ENCODE results near the gene MYZAP.

MYZAP gene

DNA sequence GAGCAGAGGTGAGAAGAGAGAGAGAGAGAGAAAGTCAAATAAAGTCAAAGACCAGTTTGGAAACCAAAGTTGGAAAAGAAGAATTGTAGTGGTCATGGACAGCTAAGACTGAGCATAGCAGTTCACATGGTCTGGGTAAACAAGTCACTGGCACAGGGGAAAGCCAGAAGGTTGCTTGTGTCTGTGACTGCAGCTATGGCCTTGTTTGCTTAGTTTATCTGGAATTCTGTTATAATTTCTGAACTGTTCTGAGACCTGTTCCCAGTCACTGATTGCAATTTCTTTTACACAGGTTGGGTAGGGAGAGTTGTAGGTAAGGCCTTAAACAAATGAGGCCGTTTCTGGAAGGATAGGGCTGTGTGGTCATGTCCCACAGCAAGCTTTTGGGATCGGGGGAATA, 43.4 kb upstream of the MYZAP start:
- H3K4me1 ChIP-seq: no peaks in the 10 kb centered on the region
- DNase-seq: no peak
- no peaks in the 10 kb centered on the region for H3K36me3 ChIP-seq
- H3K9me3 ChIP-seq: no peaks in the 10 kb centered on the region
- no peak overlapping the region for H3K4me3 ChIP-seq (ENCODE audit: low read depth, low read length)
- TF ChIP-seq, protein P1, sequence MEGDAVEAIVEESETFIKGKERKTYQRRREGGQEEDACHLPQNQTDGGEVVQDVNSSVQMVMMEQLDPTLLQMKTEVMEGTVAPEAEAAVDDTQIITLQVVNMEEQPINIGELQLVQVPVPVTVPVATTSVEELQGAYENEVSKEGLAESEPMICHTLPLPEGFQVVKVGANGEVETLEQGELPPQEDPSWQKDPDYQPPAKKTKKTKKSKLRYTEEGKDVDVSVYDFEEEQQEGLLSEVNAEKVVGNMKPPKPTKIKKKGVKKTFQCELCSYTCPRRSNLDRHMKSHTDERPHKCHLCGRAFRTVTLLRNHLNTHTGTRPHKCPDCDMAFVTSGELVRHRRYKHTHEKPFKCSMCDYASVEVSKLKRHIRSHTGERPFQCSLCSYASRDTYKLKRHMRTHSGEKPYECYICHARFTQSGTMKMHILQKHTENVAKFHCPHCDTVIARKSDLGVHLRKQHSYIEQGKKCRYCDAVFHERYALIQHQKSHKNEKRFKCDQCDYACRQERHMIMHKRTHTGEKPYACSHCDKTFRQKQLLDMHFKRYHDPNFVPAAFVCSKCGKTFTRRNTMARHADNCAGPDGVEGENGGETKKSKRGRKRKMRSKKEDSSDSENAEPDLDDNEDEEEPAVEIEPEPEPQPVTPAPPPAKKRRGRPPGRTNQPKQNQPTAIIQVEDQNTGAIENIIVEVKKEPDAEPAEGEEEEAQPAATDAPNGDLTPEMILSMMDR (IDR thresholded peaks at IDR 0.05; ENCODE audit: low read depth, low read length): no peak
- H3K27me3 ChIP-seq: no peaks in the 10 kb centered on the region

DNA sequence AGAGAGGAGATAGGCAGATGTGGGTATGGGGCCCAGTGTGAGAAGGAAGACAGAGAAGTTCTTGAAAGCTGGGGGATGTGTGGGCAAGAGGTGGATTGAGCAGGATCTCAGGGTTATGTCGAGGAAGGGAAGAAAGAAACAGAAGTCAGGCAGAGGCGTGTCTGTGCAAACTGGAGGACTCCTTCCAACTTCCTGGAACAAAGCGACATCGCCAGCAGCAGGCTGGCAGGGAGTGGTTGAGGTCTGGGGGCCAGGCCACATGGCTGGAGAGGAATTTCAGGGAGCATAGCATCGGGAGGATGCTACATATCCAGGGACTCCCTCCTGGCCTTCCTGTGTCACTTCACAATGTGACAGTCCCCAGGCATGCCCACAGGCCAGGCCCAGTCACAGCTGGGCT, 42.9 kb upstream of the MYZAP start:
- no peaks in the 10 kb centered on the region for H3K4me1 ChIP-seq
- no peaks in the 10 kb centered on the region for H3K9me3 ChIP-seq
- TF ChIP-seq, protein P1 (IDR thresholded peaks at IDR 0.05; ENCODE audit: low read depth, low read length): no peak
- no peaks in the 10 kb centered on the region for H3K27me3 ChIP-seq
- no peak for DNase-seq
- H3K36me3 ChIP-seq: no peaks in the 10 kb centered on the region
- no peak overlapping the region for H3K4me3 ChIP-seq (ENCODE audit: low read depth, low read length)

DNA sequence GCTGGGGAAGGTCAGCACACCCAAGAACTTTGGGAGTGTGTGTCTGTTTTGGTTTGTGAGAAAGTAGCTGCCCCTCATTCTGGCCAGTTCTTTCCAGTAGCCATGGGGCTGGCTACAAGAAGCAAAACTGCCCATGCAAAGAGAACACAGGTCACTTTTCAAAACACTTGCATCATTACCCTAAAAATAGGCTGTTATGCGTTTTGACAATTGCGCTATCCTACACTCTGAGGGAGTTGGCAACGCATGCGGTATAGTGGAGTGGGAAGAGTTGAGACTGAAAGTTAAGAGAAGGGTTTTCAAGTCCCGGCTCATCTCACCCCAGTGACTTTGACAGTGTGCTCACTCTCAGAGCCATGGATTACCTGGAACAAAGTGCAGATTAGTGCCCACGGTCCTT, 41.8 kb upstream of the MYZAP start:
- no peaks in the 10 kb centered on the region for H3K36me3 ChIP-seq
- peaks cover 9% of the 10 kb centered on the region for H3K4me1 ChIP-seq
- H3K4me3 ChIP-seq (ENCODE audit: low read depth, low read length): no peak overlapping the region
- no peaks in the 10 kb centered on the region for H3K27me3 ChIP-seq
- TF ChIP-seq, protein P1 (IDR thresholded peaks at IDR 0.05; ENCODE audit: low read depth, low read length): no peak
- DNase-seq: no peak
- no peaks in the 10 kb centered on the region for H3K9me3 ChIP-seq

DNA sequence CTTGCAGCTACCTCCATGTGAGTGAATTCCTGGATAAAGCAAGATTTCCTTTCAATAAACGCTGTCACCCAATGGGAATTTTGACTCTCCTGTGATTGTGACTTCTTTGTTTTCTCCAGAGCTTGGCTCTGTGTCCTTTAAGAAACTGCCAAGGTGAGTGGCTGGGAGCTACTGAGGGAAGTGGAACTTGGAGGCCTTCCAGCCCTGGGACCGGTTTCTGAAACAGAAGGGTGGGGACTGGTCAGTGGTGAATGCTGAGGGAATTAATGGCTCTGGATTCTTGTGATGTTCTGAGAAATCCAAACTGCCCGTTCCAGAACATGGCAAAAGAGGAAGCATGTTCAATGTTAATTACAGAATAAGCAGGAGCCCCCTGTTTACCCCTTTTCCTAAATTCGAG, 41.1 kb upstream of the MYZAP start:
- DNase-seq: no peak
- peaks cover 14% of the 10 kb centered on the region for H3K4me1 ChIP-seq

DNA sequence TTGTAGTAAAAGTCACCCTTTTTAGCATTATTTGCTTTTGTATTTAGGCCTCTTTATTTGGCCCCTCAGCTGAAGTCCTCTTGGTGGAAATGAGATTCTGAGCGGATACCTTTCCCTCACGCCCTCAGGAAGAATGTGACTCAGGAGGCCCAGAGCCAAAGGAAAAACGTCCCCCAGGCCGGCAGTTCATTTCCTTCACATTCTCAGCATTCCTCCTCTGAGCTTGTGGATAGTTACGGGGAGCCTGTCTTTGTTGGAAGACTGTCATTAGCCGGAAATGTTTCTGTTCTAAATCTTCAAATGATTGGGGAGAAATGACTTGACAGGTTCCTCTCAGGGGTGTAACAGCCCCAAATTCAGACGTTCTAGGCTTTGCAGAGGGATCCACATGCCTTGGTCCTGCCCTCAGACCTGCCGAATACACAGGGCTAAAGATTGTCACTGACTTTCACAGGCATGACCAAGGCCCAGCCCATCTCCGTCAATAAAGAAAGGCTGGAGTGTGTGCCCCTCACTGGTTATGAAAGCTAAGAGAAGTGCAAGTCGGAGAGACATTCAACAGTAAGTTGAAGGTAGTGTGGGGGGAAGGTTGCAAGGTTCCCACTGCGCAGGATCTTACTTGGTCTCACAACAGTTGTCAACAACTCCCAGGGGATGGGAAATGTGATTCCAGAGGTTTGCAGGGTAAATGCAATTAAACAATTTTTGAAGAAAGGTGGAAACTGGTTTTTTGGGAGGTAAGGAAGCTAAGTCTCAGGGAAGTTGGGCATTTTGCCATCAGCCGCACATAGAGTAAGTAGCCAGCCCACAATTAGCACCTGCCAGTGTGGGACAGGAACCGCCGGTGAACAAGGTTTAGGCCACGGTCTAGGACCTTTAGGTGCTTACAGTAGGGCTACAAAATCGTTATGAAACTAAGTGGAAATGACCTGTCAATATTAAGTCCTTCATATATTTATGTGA, 39.7 kb upstream of the MYZAP start:
- H3K4me3 ChIP-seq (ENCODE audit: low read depth, low read length): no peak overlapping the region
- no peaks in the 10 kb centered on the region for H3K9me3 ChIP-seq
- H3K4me1 ChIP-seq: peaks cover 14% of the 10 kb centered on the region
- TF ChIP-seq, protein P1 (IDR thresholded peaks at IDR 0.05; ENCODE audit: low read depth, low read length): no peak
- DNase-seq: no peak
- no peaks in the 10 kb centered on the region for H3K27me3 ChIP-seq
- H3K36me3 ChIP-seq: no peaks in the 10 kb centered on the region

More for the DNA sequence above, 41.1 kb upstream of the MYZAP start:
- Histone ChIP-seq H3K9me3 (no peaks in the 10 kb centered on the region), H3K27me3 (no peaks in the 10 kb centered on the region), H3K36me3 (no peaks in the 10 kb centered on the region), H3K4me3 (ENCODE audit: low read depth, low read length) (no peak overlapping the region)
- TF ChIP-seq, protein P1 (IDR thresholded peaks at IDR 0.05; ENCODE audit: low read depth, low read length): no peak

DNA sequence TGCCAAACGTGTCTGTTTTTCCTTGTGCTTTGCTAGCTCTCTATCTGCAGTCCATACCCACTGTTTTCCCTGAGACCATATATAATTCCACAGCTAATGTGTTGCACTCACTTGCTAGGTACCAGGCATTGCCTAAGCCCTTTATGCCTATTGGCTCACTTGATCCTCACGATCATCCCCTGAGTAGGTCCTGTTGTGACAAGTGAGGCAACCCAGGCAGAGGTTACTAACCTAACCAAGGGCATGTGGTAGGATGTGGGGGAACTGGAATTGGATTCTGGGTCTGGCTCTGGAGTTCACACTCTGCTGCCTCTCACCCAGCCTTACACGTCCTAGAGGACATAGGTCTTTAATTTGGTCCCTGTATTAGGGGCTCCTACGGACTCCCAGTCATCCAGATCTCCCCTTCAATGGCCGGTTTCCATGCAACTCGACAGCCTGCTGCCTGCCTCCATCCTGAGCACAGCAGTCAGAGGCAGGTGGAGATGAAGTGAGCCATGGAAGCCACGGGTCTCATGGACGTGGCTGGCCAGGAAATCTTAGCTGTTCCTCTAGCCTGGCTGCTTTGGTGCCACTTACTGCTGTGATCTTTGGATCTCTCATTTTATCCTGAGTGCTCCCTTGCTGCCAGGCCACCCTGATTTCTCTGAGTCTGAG, 38.9 kb upstream of the MYZAP start:
- H3K9me3 ChIP-seq: no peaks in the 10 kb centered on the region
- DNase-seq: no peak
- TF ChIP-seq, protein P1 (IDR thresholded peaks at IDR 0.05; ENCODE audit: low read depth, low read length): no peak
- H3K27me3 ChIP-seq: no peaks in the 10 kb centered on the region
- H3K36me3 ChIP-seq: no peaks in the 10 kb centered on the region
- H3K4me3 ChIP-seq (ENCODE audit: low read depth, low read length): no peak overlapping the region
- peaks cover 14% of the 10 kb centered on the region for H3K4me1 ChIP-seq

All from BE2C (cell line).